HFF-Myc (cell line): ENCODE measurements around the gene FEM1C.
A peak's percentile ranks its signal among the peaks of the same experiment; 100 is the strongest.

Source experiments
- DNase-seq: peaks from one replicate; pipeline ENCODE4 v3.0.0-alpha.2; 2011; ENCODE audit warnings: low read depth; ENCODE audit errors: extremely low read depth
- H3K4me3 ChIP-seq: replicated peaks from 2 replicates; pipeline ENCODE4 v1.5.1; 2011; ENCODE audit warnings: low read depth, mild to moderate bottlenecking, control low read depth, low read length
- TF ChIP-seq, protein P1 (sequence below): IDR thresholded peaks from 2 replicates; pipeline ENCODE4 v1.5.1; 2012; ENCODE audit warnings: mild to moderate bottlenecking, low read depth, low read length, control low read depth; ENCODE audit errors: missing control alignments

FEM1C gene

DNA sequence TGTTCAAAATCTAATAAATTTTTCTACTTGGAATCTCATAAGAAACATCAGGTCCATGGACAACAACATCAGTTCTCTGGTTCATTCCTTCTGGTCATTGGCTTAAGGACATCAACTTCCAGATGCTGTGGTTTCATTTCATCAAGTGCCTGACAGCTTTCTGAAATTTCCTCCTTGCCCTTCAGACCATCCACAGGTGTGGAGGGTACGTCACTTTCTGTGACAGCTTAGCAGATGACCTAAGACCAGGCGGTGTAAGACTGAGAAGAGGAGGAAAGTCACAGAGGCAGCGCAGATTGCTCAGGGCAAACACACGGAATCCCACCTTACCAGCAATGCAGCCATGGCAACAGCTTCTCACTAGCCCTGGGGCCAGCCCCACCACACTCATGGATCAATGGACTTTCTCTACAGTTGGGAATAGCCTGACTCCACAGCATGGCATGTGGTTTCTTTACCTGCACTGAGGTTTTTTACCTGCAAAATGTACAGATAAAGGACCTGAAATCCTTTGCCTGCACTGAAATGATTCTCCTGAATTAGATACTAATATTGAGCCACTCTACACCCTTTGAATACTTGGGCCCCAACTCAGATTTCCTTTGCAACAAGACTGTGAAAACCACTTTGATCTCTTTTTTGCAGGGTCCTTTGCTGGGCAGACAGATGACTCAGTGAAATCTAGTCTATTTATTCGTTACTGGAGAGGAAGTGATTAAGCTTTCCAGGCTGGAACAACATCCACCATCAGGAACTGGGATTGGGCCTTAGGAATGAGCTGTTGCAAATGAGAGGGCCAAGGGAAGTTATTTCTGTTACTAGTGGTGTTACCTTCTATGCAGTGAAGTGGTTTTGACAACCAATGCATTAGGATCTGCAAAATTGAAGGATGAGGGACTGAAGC, 30.8 kb upstream of the FEM1C start:
- H3K4me3 ChIP-seq: no peak overlapping the region
- TF ChIP-seq, protein P1, sequence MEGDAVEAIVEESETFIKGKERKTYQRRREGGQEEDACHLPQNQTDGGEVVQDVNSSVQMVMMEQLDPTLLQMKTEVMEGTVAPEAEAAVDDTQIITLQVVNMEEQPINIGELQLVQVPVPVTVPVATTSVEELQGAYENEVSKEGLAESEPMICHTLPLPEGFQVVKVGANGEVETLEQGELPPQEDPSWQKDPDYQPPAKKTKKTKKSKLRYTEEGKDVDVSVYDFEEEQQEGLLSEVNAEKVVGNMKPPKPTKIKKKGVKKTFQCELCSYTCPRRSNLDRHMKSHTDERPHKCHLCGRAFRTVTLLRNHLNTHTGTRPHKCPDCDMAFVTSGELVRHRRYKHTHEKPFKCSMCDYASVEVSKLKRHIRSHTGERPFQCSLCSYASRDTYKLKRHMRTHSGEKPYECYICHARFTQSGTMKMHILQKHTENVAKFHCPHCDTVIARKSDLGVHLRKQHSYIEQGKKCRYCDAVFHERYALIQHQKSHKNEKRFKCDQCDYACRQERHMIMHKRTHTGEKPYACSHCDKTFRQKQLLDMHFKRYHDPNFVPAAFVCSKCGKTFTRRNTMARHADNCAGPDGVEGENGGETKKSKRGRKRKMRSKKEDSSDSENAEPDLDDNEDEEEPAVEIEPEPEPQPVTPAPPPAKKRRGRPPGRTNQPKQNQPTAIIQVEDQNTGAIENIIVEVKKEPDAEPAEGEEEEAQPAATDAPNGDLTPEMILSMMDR: no peak
- DNase-seq: peak; percentile 58

DNA sequence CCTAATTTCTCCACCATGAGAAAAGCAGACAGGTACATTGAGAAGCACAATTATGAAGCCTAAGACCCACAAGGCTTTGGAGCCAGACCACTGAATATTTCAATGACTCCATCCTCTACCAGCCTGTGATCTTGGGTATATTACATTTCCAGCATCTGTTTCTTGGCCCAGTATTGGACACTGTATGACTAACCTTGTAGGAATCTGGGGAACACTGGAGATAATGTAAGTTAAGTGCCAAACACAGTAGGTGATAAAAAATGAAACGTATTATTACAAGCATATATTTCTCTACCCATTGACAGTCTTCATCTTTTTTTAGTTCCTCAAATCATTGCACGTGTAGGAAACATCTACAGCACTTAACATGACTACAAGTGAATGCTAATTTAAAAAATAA, 28.6 kb upstream of the FEM1C start:
- TF ChIP-seq, protein P1: no peak
- DNase-seq: peak; percentile 20
- H3K4me3 ChIP-seq: no peak overlapping the region

DNA sequence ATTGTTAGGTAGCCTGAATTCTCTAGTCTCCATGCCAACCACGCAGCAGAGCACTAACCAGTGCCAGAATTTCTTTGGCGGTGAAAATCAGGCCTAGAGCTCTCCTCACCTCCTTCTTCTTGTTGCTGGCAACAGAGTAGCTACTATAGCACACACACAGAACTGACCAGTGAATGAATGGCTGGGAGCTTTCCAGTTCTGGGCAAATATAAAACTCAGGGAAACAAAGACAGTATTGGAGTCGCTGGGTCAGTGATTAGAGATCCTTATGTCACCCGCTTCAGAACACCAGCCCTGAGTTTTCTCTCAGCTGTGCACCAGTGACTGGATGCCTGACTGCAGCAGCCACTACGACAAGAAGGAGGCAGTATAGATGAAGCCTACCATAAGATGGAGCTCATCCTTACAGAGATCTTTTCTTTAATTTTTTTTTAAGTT, 26.9 kb upstream of the FEM1C start:
- no peak for DNase-seq
- TF ChIP-seq, protein P1: no peak
- H3K4me3 ChIP-seq: no peak overlapping the region

GRCh38 chr5:115568668-115569067, 24.1 kb upstream of the FEM1C start:
- DNase-seq: no peak
- TF ChIP-seq, protein P1: no peak

DNA sequence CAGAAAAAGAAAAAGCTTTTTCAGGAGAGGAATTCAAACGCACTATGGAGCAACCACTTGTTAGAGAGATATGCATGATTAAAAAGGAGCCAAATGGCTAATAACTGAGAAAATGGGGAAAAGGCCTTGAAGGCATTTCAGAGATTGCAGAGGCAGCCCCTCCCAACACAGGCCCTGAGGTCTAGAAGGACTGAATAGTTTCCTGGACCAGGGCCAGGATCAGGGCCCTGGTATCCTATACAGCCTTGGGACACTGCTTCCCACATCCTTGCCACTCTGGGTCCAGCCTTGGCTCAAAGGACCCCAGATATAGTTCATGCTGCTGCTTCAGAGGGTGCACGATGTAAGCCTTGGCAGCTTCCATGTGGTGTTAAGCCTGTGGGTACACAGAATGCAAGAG, 20.7 kb upstream of the FEM1C start:
- H3K4me3 ChIP-seq: no peak overlapping the region
- TF ChIP-seq, protein P1: no peak
- no peak for DNase-seq

More at GRCh38 chr5:115568668-115569067, 24.1 kb upstream of the FEM1C start:
- H3K4me3 ChIP-seq: no peak overlapping the region

DNA sequence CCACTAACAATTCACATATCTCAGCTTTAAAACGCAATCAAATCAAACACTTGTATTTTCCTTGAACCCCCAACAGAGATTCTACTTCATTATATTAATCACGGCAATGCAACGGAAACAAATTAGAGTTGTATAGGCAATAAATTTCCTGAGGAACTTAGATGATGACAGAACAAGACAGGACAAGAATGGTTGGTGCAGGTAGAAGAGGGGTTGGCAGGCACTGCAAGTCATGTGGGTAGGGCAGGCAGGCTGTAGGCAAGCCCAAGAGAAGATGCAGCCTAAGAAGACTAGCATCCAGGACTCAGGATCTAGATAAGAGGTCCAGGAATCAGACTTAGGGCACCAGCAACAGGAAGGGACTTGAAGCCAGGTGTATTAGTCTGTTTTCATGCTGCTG, 16.6 kb upstream of the FEM1C start:
- H3K4me3 ChIP-seq: no peak overlapping the region
- no peak for DNase-seq
- TF ChIP-seq, protein P1: no peak

DNA sequence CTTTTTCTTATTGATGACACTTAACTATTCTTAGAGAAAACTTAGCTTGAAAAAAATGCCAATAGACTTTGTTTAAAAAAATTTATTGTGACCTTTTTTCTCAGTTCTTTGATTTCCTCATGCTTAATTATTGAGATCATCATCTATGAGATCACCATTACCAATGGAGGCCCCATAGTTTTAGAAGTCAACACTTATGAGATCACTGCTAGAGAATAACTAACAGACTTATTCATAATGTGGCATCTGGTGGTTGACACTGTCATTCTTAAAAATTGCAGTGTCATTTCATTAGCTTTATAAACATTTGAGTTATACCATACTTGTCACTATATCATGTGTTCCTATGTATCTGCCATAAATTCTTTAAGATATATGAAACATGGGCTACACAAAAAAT, 14.9 kb upstream of the FEM1C start:
- TF ChIP-seq, protein P1: no peak
- no peak overlapping the region for H3K4me3 ChIP-seq
- no peak for DNase-seq
